Measurements from ENCODE around the gene ANO2. TPM values are rescaled to one million over a fixed set of nuclear protein-coding genes. Genes with fewer than 3 reads are reported as not detected.

ANO2 gene
- total and polyA plus RNA-seq, 8 donors = 0.43 to 2.4 (median 0.97) TPM

- ATAC-seq (no peak), FAIRE-seq (no peak), DNase-seq (no peak)
- H3K36me3 ChIP-seq = no peaks in the 10 kb centered on the region
- intact Hi-C loops (cut with DNase I) = no loop called here
- no peaks in the 10 kb centered on the region for H3K27me3 ChIP-seq
- 95 to 97% methylated on average over 3 of the region's 3 CpGs for WGBS, 2 donors
- H3K9me3 ChIP-seq = no peaks in the 10 kb centered on the region
- TF ChIP-seq, protein P1, sequence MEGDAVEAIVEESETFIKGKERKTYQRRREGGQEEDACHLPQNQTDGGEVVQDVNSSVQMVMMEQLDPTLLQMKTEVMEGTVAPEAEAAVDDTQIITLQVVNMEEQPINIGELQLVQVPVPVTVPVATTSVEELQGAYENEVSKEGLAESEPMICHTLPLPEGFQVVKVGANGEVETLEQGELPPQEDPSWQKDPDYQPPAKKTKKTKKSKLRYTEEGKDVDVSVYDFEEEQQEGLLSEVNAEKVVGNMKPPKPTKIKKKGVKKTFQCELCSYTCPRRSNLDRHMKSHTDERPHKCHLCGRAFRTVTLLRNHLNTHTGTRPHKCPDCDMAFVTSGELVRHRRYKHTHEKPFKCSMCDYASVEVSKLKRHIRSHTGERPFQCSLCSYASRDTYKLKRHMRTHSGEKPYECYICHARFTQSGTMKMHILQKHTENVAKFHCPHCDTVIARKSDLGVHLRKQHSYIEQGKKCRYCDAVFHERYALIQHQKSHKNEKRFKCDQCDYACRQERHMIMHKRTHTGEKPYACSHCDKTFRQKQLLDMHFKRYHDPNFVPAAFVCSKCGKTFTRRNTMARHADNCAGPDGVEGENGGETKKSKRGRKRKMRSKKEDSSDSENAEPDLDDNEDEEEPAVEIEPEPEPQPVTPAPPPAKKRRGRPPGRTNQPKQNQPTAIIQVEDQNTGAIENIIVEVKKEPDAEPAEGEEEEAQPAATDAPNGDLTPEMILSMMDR (IDR thresholded peaks at IDR 0.05) = no peak
- no peak overlapping the region for H3K27ac ChIP-seq
- no peak overlapping the region for H3K4me3 ChIP-seq
- no peaks in the 10 kb centered on the region for H3K4me1 ChIP-seq
These were observed 207.3 kb downstream of the ANO2 start for GRCh38 chr12:5737778-5738177.

GRCh38 chr12:5736527-5736926, 208.5 kb downstream of the ANO2 start:
- Histone ChIP-seq H3K9me3 (no peaks in the 10 kb centered on the region), H3K36me3 (no peaks in the 10 kb centered on the region), H3K27ac (no peak overlapping the region), H3K27me3 (no peaks in the 10 kb centered on the region), H3K4me1 (no peaks in the 10 kb centered on the region), H3K4me3 (no peak overlapping the region)
- TF ChIP-seq, protein P1 (IDR thresholded peaks at IDR 0.05) = no peak
- ATAC-seq = no peak
- WGBS, 2 donors = 66 to 72% methylated on average over 5 of the region's 5 CpGs
- FAIRE-seq = no peak
- no peak for DNase-seq
- intact Hi-C loops (cut with DNase I) = no loop called here

GRCh38 chr12:5736016-5736415, 209.0 kb downstream of the ANO2 start:
- no peak for ATAC-seq
- DNase-seq = no peak
- intact Hi-C loops (cut with DNase I) = no loop called here
- Histone ChIP-seq H3K36me3 (no peaks in the 10 kb centered on the region), H3K27me3 (no peaks in the 10 kb centered on the region), H3K4me1 (no peaks in the 10 kb centered on the region), H3K9me3 (no peaks in the 10 kb centered on the region), H3K4me3 (no peak overlapping the region), H3K27ac (no peak overlapping the region)
- 55 to 73% methylated on average over 2 of the region's 2 CpGs for WGBS, 2 donors
- TF ChIP-seq, protein P1 (IDR thresholded peaks at IDR 0.05) = no peak
- FAIRE-seq = no peak

DNA sequence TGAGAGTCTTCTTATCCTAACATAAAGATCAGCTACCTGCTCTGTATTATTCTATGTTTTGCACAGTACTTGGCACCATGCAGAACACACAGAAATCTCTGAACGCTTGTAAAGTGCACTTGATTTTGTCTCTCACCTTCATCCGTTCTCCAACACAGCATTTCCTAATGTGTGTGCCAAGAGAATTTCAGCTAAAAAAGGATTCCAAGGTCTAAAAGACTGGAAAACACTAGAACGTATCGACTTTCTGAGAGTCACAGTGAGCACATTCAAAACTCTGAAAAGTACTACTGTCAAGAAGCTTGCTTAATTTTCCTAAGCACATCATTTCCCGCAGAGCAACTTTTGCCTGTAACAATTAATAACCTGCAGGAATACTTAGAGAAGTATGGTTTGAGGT, 211.1 kb downstream of the ANO2 start:
- H3K27ac ChIP-seq = no peak overlapping the region
- TF ChIP-seq, protein P1 (IDR thresholded peaks at IDR 0.05) = no peak
- H3K4me3 ChIP-seq = no peak overlapping the region
- WGBS, 2 donors = 66 to 69% methylated on average over 5 of the region's 5 CpGs
- no peak for DNase-seq
- no peaks in the 10 kb centered on the region for H3K9me3 ChIP-seq
- intact Hi-C loops (cut with DNase I) = no loop called here
- FAIRE-seq = no peak
- H3K27me3 ChIP-seq = no peaks in the 10 kb centered on the region
- ATAC-seq = no peak
- no peaks in the 10 kb centered on the region for H3K4me1 ChIP-seq
- H3K36me3 ChIP-seq = no peaks in the 10 kb centered on the region

DNA sequence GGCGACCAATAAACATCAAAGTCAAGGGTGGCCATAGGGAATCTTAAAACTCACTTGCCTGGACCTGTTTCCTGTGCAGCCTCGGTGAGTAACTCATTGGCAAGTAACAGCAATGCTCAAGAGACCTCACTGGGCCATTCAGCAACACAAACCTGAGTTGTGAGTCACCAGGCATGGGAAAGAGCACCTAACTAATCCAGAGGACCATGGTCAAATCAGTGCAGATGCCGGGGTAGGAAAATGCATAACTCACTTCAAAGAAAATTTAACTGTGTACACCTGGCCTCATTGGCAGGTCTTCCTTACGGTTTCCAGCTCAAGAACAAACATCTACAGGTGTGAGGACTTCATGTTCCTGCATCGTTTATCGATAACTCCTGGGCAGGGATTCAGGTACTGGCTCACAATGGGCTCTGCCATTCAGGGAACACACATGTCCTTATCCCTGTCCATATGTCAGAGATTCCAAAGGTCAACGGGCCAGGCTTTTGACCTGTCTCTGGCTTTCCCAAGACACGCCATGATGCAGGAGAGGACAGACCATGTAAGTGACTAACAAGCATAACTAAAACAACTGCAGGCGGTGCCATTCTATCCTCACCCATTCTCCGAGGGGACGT, 211.8 kb downstream of the ANO2 start:
- H3K27me3 ChIP-seq = no peaks in the 10 kb centered on the region
- H3K9me3 ChIP-seq = no peaks in the 10 kb centered on the region
- ATAC-seq (peak in 3 of 4 donors; percentile 70 to 94 (median 94)), DNase-seq (peak in 3 of 6 donors; percentile 36 to 51 (median 47)), FAIRE-seq (no peak)
- H3K36me3 ChIP-seq = no peaks in the 10 kb centered on the region
- TF ChIP-seq, protein P1 (IDR thresholded peaks at IDR 0.05) = no peak
- no peak overlapping the region for H3K27ac ChIP-seq
- no peak overlapping the region for H3K4me3 ChIP-seq
- no peaks in the 10 kb centered on the region for H3K4me1 ChIP-seq
- 48 to 68% methylated on average over 11 of the region's 11 CpGs for WGBS, 2 donors
- intact Hi-C loops (cut with DNase I) = no loop called here

All from pancreas (tissue), 10 donors.